HepG2 (cell line): ENCODE results near the gene YWHAQ. TPM values are rescaled to one million over a fixed set of nuclear protein-coding genes. Genes with fewer than 3 reads are reported as not detected.
A peak's percentile ranks its signal among the peaks of the same experiment; 100 is the strongest.

Source experiments
- CREBL2 ChIP-seq: sonication (generic); formaldehyde crosslinking; IDR thresholded peaks from 2 replicates; pipeline ENCODE4 v1.8.1; 2023; ENCODE audit warnings: missing genetic modification reagents, mild to moderate bottlenecking, borderline replicate concordance
- GABPA ChIP-seq, 2 experiments: IDR thresholded peaks; 2 replicates each; pipeline ENCODE4 v1.6.1; 2011 to 2016; ENCODE audit warnings: low read depth in 2 of 2, low read length in 1 of 2, missing biosample characterization in 1 of 2, missing genetic modification characterization in 1 of 2
- GATA4 ChIP-seq: sonication (generic); IDR thresholded peaks from 2 replicates; pipeline ENCODE4 v1.6.1; 2016; ENCODE audit warnings: antibody characterized with exemption, low read depth, borderline replicate concordance
- KDM4B ChIP-seq: sonication (generic); formaldehyde crosslinking; IDR thresholded peaks from 2 replicates; pipeline ENCODE4 v1.4.0; 2020; ENCODE audit warnings: missing genetic modification reagents
- KLF9 ChIP-seq: IDR thresholded peaks from 2 replicates; pipeline ENCODE4 v1.6.1; 2016; ENCODE audit warnings: low read depth
- MED1 ChIP-seq: sonication (generic); formaldehyde crosslinking; IDR thresholded peaks from 2 replicates; pipeline ENCODE4 v1.4.0; 2020; ENCODE audit warnings: missing genetic modification reagents
- NFE2L2 ChIP-seq: fragments of 150-350 bp; IDR thresholded peaks from 2 replicates; pipeline ENCODE4 v1.6.1; 2014; ENCODE audit warnings: low read length
- NFRKB ChIP-seq: fragments of 450-650 bp; IDR thresholded peaks from 2 replicates; pipeline ENCODE4 v1.6.1; 2017
- PRPF4 ChIP-seq: fragments of 200-400 bp; formaldehyde crosslinking; IDR thresholded peaks from 2 replicates; pipeline ENCODE4 v1.6.1; 2016; ENCODE audit warnings: low read length, low read depth; ENCODE audit not compliant: poor library complexity, severe bottlenecking
- RXRB ChIP-seq: IDR thresholded peaks from 2 replicates; pipeline ENCODE4 v1.6.1; 2016; ENCODE audit warnings: borderline replicate concordance, missing genetic modification reagents, missing compliant biosample characterization
- SRF ChIP-seq: IDR thresholded peaks from 2 replicates; pipeline ENCODE4 v1.6.1; 2011; ENCODE audit warnings: mild to moderate bottlenecking, low read depth, low read length, moderate library complexity
- ZBTB34 ChIP-seq: sonication (generic); formaldehyde crosslinking; IDR thresholded peaks from 2 replicates; pipeline ENCODE4 v1.8.0; 2022; ENCODE audit warnings: mild to moderate bottlenecking, missing genetic modification reagents
- ZFP41 ChIP-seq: sonication (generic); formaldehyde crosslinking; IDR thresholded peaks from 2 replicates; pipeline ENCODE4 v1.4.0; 2020; ENCODE audit warnings: mild to moderate bottlenecking, missing genetic modification reagents, borderline replicate concordance
- ZFP82 ChIP-seq: sonication (generic); formaldehyde crosslinking; IDR thresholded peaks from 2 replicates; pipeline ENCODE4 v1.5.1; 2020; ENCODE audit warnings: mild to moderate bottlenecking, missing genetic modification reagents, borderline replicate concordance
- ZNF136 ChIP-seq: sonication (generic); formaldehyde crosslinking; IDR thresholded peaks from 2 replicates; pipeline ENCODE4 v1.8.1; 2022; ENCODE audit warnings: low read depth, mild to moderate bottlenecking, moderate library complexity, missing genetic modification reagents
- ZNF160 ChIP-seq: sonication (generic); formaldehyde crosslinking; IDR thresholded peaks from 2 replicates; pipeline ENCODE4 v1.8.0; 2022; ENCODE audit warnings: mild to moderate bottlenecking, inconsistent platforms, missing genetic modification reagents
- ZNF317 ChIP-seq: sonication (generic); formaldehyde crosslinking; IDR thresholded peaks from 2 replicates; pipeline ENCODE4 v1.5.0; 2020; ENCODE audit warnings: mild to moderate bottlenecking, missing genetic modification reagents
- ZNF501 ChIP-seq: sonication (generic); formaldehyde crosslinking; IDR thresholded peaks from 2 replicates; pipeline ENCODE4 v1.5.1; 2020; ENCODE audit warnings: mild to moderate bottlenecking, moderate library complexity, missing genetic modification reagents
- ZNF576 ChIP-seq: sonication (generic); formaldehyde crosslinking; IDR thresholded peaks from 2 replicates; pipeline ENCODE4 v1.4.0; 2020; ENCODE audit warnings: mild to moderate bottlenecking, missing genetic modification reagents
- ZNF724P ChIP-seq: sonication (generic); formaldehyde crosslinking; IDR thresholded peaks from 2 replicates; pipeline ENCODE4 v1.8.0; 2022; ENCODE audit warnings: missing genetic modification reagents, borderline replicate concordance
- ZNF749 ChIP-seq: sonication (generic); formaldehyde crosslinking; IDR thresholded peaks from 2 replicates; pipeline ENCODE4 v1.8.0; 2022; ENCODE audit warnings: mild to moderate bottlenecking, missing genetic modification reagents, moderate library complexity, borderline replicate concordance
- ZNF772 ChIP-seq: sonication (generic); formaldehyde crosslinking; IDR thresholded peaks from 2 replicates; pipeline ENCODE4 v1.5.0; 2020; ENCODE audit warnings: mild to moderate bottlenecking, missing genetic modification reagents
- polyA plus RNA-seq, 8 experiments: library from polyadenylated mRNA; depleted of rRNA in 3 of 8; stranded (reverse) in 7 of 8; unstranded in 1 of 8; fragments of >200 nt; fragmentation: Illumina TruSeq in 4 of 8; extraction: Trizol in 4 of 8; gene quantifications; 2 replicates each; pipeline versions ENCODE4 v1.2.1 to v1.2.3, GENCODE V29; 2011 to 2016; ENCODE audit warnings: low read depth in 4 of 8, missing spikeins in 1 of 8, mixed read lengths in 1 of 8; ENCODE audit not compliant: insufficient read depth in 1 of 8
- total RNA-seq, 5 experiments: library from RNA; depleted of rRNA; stranded (reverse); fragments of >200 nt; fragmentation: Illumina TruSeq; extraction: Trizol; gene quantifications; 2 replicates each; pipeline ENCODE4 v1.2.3, GENCODE V29; 2016; ENCODE audit warnings: low read depth in 1 of 5
- TF ChIP-seq, protein P1 (sequence below): sonication (generic); formaldehyde crosslinking; conservative IDR thresholded peaks from 2 replicates; pipeline ENCODE4 v1.8.0; 2022; ENCODE audit warnings: mild to moderate bottlenecking, moderate library complexity, missing genetic modification reagents
- TF ChIP-seq, protein P2 (sequence below): sonication (generic); formaldehyde crosslinking; IDR thresholded peaks from 2 replicates; pipeline ENCODE4 v1.4.0; 2020; ENCODE audit warnings: mild to moderate bottlenecking, low read depth, missing genetic modification reagents

YWHAQ gene
- total and polyA plus RNA-seq, 2 of the 13 experiments (the other 11 are each of a cell fraction or from before 2014, with no cell fraction given) = 160 to 304 TPM

GRCh38 chr2:9555297-9556120 lies 75.3 kb downstream of the YWHAQ start, which contains the start of gene ADAM17 (continued):
- TF ChIP-seq GATA4 (peak; percentile 66; the same call in 1 of the 2 replicates), NFRKB (no peak), ZNF749 (CRISPR knock-in tag) (peak; percentile 99), NFE2L2 (no peak), ZFP82 (CRISPR knock-in tag) (peak; percentile 86; the same call in 1 of the 2 replicates), ZNF317 (CRISPR knock-in tag) (peak; percentile 80), ZNF772 (CRISPR knock-in tag) (peak; percentile 88), ZNF160 (CRISPR knock-in tag) (peak; percentile 53; the same call in 1 of the 2 replicates), PRPF4 (no peak), ZNF576 (CRISPR knock-in tag) (no peak; the same call in 1 of the 2 replicates), ZNF501 (CRISPR knock-in tag) (peak; percentile 99), ZNF136 (CRISPR knock-in tag) (0 out of 2 replicates have a peak, but pooled peaks have one; percentile 35), KDM4B (CRISPR knock-in tag) (peak; percentile 27; the same call in 1 of the 2 replicates), MED1 (CRISPR knock-in tag) (peak; percentile 83; the same call in 1 of the 2 replicates), ZNF724P (CRISPR knock-in tag) (peak; percentile 87; the same call in 1 of the 2 replicates), KLF9 (CRISPR knock-in tag) (peak; percentile 86), ZBTB34 (peak; percentile 26), RXRB (peak; percentile 98), GABPA (IDR thresholded peaks at IDR 0.05; ENCODE audit: low read depth, low read length) (peak; percentile 98), GABPA (CRISPR knock-in tag; IDR thresholded peaks at IDR 0.05; ENCODE audit: low read depth) (peak; percentile 93), CREBL2 (CRISPR knock-in tag) (peak; percentile 73; the same call in 1 of the 2 replicates), SRF (no peak), ZFP41 (CRISPR knock-in tag) (peak; percentile 45; the same call in 1 of the 2 replicates)
- TF ChIP-seq, protein P1, sequence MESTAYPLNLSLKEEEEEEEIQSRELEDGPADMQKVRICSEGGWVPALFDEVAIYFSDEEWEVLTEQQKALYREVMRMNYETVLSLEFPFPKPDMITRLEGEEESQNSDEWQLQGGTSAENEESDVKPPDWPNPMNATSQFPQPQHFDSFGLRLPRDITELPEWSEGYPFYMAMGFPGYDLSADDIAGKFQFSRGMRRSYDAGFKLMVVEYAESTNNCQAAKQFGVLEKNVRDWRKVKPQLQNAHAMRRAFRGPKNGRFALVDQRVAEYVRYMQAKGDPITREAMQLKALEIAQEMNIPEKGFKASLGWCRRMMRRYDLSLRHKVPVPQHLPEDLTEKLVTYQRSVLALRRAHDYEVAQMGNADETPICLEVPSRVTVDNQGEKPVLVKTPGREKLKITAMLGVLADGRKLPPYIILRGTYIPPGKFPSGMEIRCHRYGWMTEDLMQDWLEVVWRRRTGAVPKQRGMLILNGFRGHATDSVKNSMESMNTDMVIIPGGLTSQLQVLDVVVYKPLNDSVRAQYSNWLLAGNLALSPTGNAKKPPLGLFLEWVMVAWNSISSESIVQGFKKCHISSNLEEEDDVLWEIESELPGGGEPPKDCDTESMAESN (CRISPR knock-in tag) = peak; percentile 95
- TF ChIP-seq, protein P2, sequence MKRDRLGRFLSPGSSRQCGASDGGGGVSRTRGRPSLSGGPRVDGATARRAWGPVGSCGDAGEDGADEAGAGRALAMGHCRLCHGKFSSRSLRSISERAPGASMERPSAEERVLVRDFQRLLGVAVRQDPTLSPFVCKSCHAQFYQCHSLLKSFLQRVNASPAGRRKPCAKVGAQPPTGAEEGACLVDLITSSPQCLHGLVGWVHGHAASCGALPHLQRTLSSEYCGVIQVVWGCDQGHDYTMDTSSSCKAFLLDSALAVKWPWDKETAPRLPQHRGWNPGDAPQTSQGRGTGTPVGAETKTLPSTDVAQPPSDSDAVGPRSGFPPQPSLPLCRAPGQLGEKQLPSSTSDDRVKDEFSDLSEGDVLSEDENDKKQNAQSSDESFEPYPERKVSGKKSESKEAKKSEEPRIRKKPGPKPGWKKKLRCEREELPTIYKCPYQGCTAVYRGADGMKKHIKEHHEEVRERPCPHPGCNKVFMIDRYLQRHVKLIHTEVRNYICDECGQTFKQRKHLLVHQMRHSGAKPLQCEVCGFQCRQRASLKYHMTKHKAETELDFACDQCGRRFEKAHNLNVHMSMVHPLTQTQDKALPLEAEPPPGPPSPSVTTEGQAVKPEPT (CRISPR knock-in tag) = no peak; the same call in 1 of the 2 replicates
